ENCODE results near the gene NSD1. TPM values are rescaled to one million over a fixed set of nuclear protein-coding genes. Genes with fewer than 3 reads are reported as not detected.

Gene NSD1
- total RNA-seq, 1 experiment from 2014 or later: 62.2 TPM

GRCh38 chr5:177290816-177291596, 157.4 kb downstream of the NSD1 start:
- no peaks in the 10 kb centered on the region for H3K27me3 ChIP-seq (ENCODE audit: insufficient read depth, low read depth)
- no peaks in the 10 kb centered on the region for H3K4me1 ChIP-seq (replicated peaks; ENCODE audit: insufficient read depth)
- peaks cover 24% of the 10 kb centered on the region; the same call in 1 of the 2 replicates for H3K36me3 ChIP-seq (ENCODE audit: low read depth)
- H3K79me2 ChIP-seq (ENCODE audit: low read depth): no peaks in the 10 kb centered on the region
- no peaks in the 10 kb centered on the region for H4K20me1 ChIP-seq (ENCODE audit: insufficient read depth)
- no peak overlapping the region for H3K4me3 ChIP-seq
- no peak for DNase-seq
- no TSS peak for BruUV-seq (replicated peaks)
- CTCF ChIA-PET: no interaction called here
- no peaks in the 10 kb centered on the region for H3K9me3 ChIP-seq (ENCODE audit: insufficient read depth, low read depth)
- no peaks in the 10 kb centered on the region for H3K9me2 ChIP-seq (ENCODE audit: insufficient read depth)
- H2AFZ ChIP-seq: no peak overlapping the region
- no peak overlapping the region for H3K4me2 ChIP-seq
- peaks cover 4% of the 10 kb centered on the region; the same call in 1 of the 2 replicates for H3F3A ChIP-seq (ENCODE audit: insufficient read depth, low read depth)
- intact Hi-C loops (cut with micrococcal nuclease; ENCODE audit: unreplicated experiment): no loop called here
- TF ChIP-seq CTCF (conservative IDR thresholded peaks at IDR 0.05) (no peak), EZH2 (IDR thresholded peaks at IDR 0.05; ENCODE audit: low read depth) (no peak)
- POLR2A ChIA-PET (ENCODE audit: unreplicated experiment): interaction anchor here (0.5 kb wide), 1 partner anchor 8 kb away, joined by 3 read pairs; no protein-coding TSS in a partner anchor
- no peak overlapping the region for H3K27ac ChIP-seq

DNA sequence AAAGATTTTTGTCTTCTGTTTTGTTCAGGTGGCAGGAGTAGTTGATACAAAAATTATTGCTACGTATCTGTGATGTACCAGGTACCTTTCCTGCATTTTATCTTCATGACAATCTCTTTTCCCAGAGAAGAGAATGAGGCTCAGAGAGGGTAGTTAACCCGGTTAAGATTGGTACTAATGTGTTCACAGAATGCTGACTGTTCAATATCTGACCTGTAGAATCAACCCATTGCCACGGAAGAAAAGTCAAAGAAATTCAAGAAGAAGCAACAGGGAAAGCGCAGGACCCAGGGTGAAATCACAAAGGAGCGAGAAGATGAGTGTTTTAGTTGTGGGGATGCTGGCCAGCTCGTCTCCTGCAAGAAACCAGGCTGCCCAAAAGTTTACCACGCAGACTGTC, 158.2 kb downstream of the NSD1 start:
- intact Hi-C loops (cut with micrococcal nuclease; ENCODE audit: unreplicated experiment): no loop called here
- Histone ChIP-seq H3K27ac (no peak overlapping the region), H4K20me1 (ENCODE audit: insufficient read depth) (no peaks in the 10 kb centered on the region), H3K27me3 (ENCODE audit: insufficient read depth, low read depth) (no peaks in the 10 kb centered on the region), H3F3A (ENCODE audit: insufficient read depth, low read depth) (peaks cover 4% of the 10 kb centered on the region; the same call in 1 of the 2 replicates), H3K4me2 (no peak overlapping the region), H3K4me1 (replicated peaks; ENCODE audit: insufficient read depth) (no peaks in the 10 kb centered on the region), H3K36me3 (ENCODE audit: low read depth) (peaks cover 24% of the 10 kb centered on the region; the same call in 1 of the 2 replicates), H2AFZ (no peak overlapping the region), H3K9me2 (ENCODE audit: insufficient read depth) (no peaks in the 10 kb centered on the region), H3K4me3 (no peak overlapping the region), H3K9me3 (ENCODE audit: insufficient read depth, low read depth) (no peaks in the 10 kb centered on the region), H3K79me2 (ENCODE audit: low read depth) (no peaks in the 10 kb centered on the region)
- no peak for TF ChIP-seq EZH2 (IDR thresholded peaks at IDR 0.05; ENCODE audit: low read depth)
- no peak for TF ChIP-seq CTCF (conservative IDR thresholded peaks at IDR 0.05)
- ChIA-PET POLR2A (ENCODE audit: unreplicated experiment) (no interaction called here), CTCF (no interaction called here)
- DNase-seq: no peak
- no TSS peak for BruUV-seq (replicated peaks)

DNA sequence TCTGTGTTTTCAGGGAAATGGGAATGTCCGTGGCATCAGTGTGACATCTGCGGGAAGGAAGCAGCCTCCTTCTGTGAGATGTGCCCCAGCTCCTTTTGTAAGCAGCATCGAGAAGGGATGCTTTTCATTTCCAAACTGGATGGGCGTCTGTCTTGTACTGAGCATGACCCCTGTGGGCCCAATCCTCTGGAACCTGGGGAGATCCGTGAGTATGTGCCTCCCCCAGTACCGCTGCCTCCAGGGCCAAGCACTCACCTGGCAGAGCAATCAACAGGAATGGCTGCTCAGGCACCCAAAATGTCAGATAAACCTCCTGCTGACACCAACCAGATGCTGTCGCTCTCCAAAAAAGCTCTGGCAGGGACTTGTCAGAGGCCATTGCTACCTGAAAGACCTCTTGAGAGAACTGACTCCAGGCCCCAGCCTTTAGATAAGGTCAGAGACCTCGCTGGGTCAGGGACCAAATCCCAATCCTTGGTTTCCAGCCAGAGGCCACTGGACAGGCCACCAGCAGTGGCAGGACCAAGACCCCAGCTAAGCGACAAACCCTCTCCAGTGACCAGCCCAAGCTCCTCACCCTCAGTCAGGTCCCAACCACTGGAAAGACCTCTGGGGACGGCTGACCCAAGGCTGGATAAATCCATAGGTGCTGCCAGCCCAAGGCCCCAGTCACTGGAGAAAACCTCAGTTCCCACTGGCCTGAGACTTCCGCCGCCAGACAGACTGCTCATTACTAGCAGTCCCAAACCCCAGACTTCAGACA, 160.4 kb downstream of the NSD1 start:
- no TSS peak for BruUV-seq (replicated peaks)
- H3K36me3 ChIP-seq (ENCODE audit: low read depth): peaks cover 24% of the 10 kb centered on the region
- TF ChIP-seq CTCF (conservative IDR thresholded peaks at IDR 0.05) (no peak), EZH2 (IDR thresholded peaks at IDR 0.05; ENCODE audit: low read depth) (no peak)
- H3K79me2 ChIP-seq (ENCODE audit: low read depth): no peaks in the 10 kb centered on the region
- H4K20me1 ChIP-seq (ENCODE audit: insufficient read depth): 0 out of 2 replicates have a peak, but pooled peaks cover 5% of the 10 kb centered on the region
- DNase-seq: no peak
- H3K27ac ChIP-seq: no peak overlapping the region
- no peaks in the 10 kb centered on the region for H3K27me3 ChIP-seq (ENCODE audit: insufficient read depth, low read depth)
- H3K9me2 ChIP-seq (ENCODE audit: insufficient read depth): no peaks in the 10 kb centered on the region
- H3F3A ChIP-seq (ENCODE audit: insufficient read depth, low read depth): peaks cover 4% of the 10 kb centered on the region; the same call in 1 of the 2 replicates
- no peak overlapping the region for H2AFZ ChIP-seq
- ChIA-PET POLR2A (ENCODE audit: unreplicated experiment) (interaction anchor here (0.6 kb wide), 1 partner anchor 140 kb away, joined by 6 read pairs; no protein-coding TSS in a partner anchor), CTCF (no interaction called here)
- no peaks in the 10 kb centered on the region for H3K4me1 ChIP-seq (replicated peaks; ENCODE audit: insufficient read depth)
- H3K4me2 ChIP-seq: no peak overlapping the region
- no peak overlapping the region for H3K4me3 ChIP-seq
- intact Hi-C loops (cut with micrococcal nuclease; ENCODE audit: unreplicated experiment): no loop called here
- H3K9me3 ChIP-seq (ENCODE audit: insufficient read depth, low read depth): no peaks in the 10 kb centered on the region
